ENCODE data around the gene STIL.

GRCh38 chr1:47298025-47298699 lies 15.8 kb downstream of the STIL start:
- TF ChIP-seq CTCF (IDR thresholded peaks at IDR 0.05; ENCODE audit: borderline replicate concordance, extremely low read depth, low read length, poor library complexity, severe bottlenecking) (no peak), EZH2 (IDR thresholded peaks at IDR 0.05; ENCODE audit: borderline replicate concordance, low read depth, low read length, severe bottlenecking) (no peak)

Measured in DND-41 (cell line).